B cell (primary cell): Measurements from ENCODE around the gene ARHGEF3. TPM values are rescaled to one million over a fixed set of nuclear protein-coding genes. Genes with fewer than 3 reads are reported as not detected.
A peak's percentile ranks its signal among the peaks of the same experiment; 100 is the strongest.

Source experiments
- ATAC-seq: fragments of 200-7000 bp; cut with Tn5 transposase; one replicate; pipeline ENCODE4 v1.10.0; 2021; ENCODE audit warnings: low read depth, mild to moderate bottlenecking, moderate number of reproducible peaks, moderate library complexity
- CTCF ChIA-PET: fragments of 350-600 bp; sonication (Branson Sonifier 250); formaldehyde crosslinking; loops from one replicate; lab custom pipeline; 2021; ENCODE audit warnings: antibody characterized with exemption, inconsistent platforms; lab: Charles Lee
- POLR2A ChIA-PET: fragments of 350-600 bp; sonication (Branson Sonifier 250); formaldehyde crosslinking; loops from one replicate; lab custom pipeline; 2021; ENCODE audit warnings: antibody characterized with exemption; lab: Charles Lee
- DNase-seq: peaks from one replicate; pipeline ENCODE4 v3.0.0; 2013
- H2AFZ ChIP-seq: 2 replicates; pipeline ENCODE4 v1.6.1; 2012; ENCODE audit warnings: mild to moderate bottlenecking, low read depth, low read length; ENCODE audit not compliant: insufficient read depth, poor library complexity, severe bottlenecking
- H3K27ac ChIP-seq, 2 donors: 1 replicate in 1 of 2; 2 replicates in 1 of 2; pipeline ENCODE4 v1.5.1; 2012 to 2013; ENCODE audit warnings: low read length in 2 of 2, mild to moderate bottlenecking in 2 of 2, moderate library complexity in 1 of 2
- H3K27me3 ChIP-seq, 4 experiments: fragments of 200-600 bp in 1 of 4; sonication (generic) in 1 of 4; replicated peaks in 1 of 4; 1 replicate in 2 of 4; 2 replicates in 2 of 4; pipeline versions ENCODE4 v1.6.1 to v1.7.0; 2013 to 2016; ENCODE audit warnings: low read length in 3 of 4, mild to moderate bottlenecking in 2 of 4, mixed read lengths in 1 of 4, moderate library complexity in 1 of 4; ENCODE audit not compliant: insufficient read depth in 4 of 4, control insufficient read depth in 3 of 4; ENCODE audit errors: control extremely low read depth in 1 of 4
- H3K36me3 ChIP-seq, 2 experiments: replicated peaks in 1 of 2; 1 replicate in 1 of 2; 2 replicates in 1 of 2; pipeline versions ENCODE4 v1.6.1 to v1.7.1; 2013; ENCODE audit warnings: low read length in 1 of 2; ENCODE audit not compliant: insufficient read depth in 2 of 2, control insufficient read depth in 1 of 2; ENCODE audit errors: control extremely low read depth in 1 of 2, extremely low read depth in 1 of 2
- H3K4me1 ChIP-seq, 2 donors: fragments of 200-600 bp in 1 of 2; sonication (generic) in 1 of 2; 1 replicate in 1 of 2; 2 replicates in 1 of 2; pipeline versions ENCODE4 v1.5.1 to v1.6.1; 2013 to 2017; ENCODE audit warnings: low read length in 2 of 2; ENCODE audit not compliant: control insufficient read depth in 2 of 2, insufficient read depth in 2 of 2
- H3K4me2 ChIP-seq: replicated peaks from 2 replicates; pipeline ENCODE3; 2012; ENCODE audit warnings: mild to moderate bottlenecking, low read depth, low read length; ENCODE audit not compliant: poor library complexity, severe bottlenecking
- H3K4me3 ChIP-seq, 5 experiments: fragments of 200-600 bp in 1 of 5; sonication (generic) in 1 of 5; 1 replicate in 3 of 5; 2 replicates in 2 of 5; pipeline versions ENCODE4 v1.5.1 to v1.7.0; 2011 to 2016; ENCODE audit warnings: low read length in 4 of 5, mild to moderate bottlenecking in 4 of 5, low read depth in 2 of 5, control low read depth in 1 of 5, moderate library complexity in 1 of 5; ENCODE audit not compliant: insufficient read depth in 1 of 5; ENCODE audit errors: control extremely low read depth in 1 of 5, extremely low read depth in 1 of 5
- H3K79me2 ChIP-seq: fragments of 200-600 bp; sonication (generic); one replicate; pipeline ENCODE4 v1.6.0; 2016; ENCODE audit warnings: low read length; ENCODE audit not compliant: control insufficient read depth, insufficient read depth
- H3K9ac ChIP-seq: fragments of 200-600 bp; sonication (generic); 2 replicates; pipeline ENCODE4 v1.6.1; 2017; ENCODE audit warnings: mild to moderate bottlenecking, low read length, moderate library complexity
- H3K9me3 ChIP-seq, 3 donors: one replicate each; pipeline versions ENCODE4 v1.6.1 to v1.7.1; 2013; ENCODE audit warnings: low read length in 2 of 3; ENCODE audit not compliant: control insufficient read depth in 2 of 3, insufficient read depth in 1 of 3; ENCODE audit errors: control extremely low read depth in 1 of 3
- H4K20me1 ChIP-seq: 2 replicates; pipeline ENCODE4 v1.6.0; 2012; ENCODE audit warnings: mild to moderate bottlenecking, low read length; ENCODE audit not compliant: insufficient read depth, control insufficient read depth, poor library complexity, severe bottlenecking
- H3K27ac Mint-ChIP-seq: one replicate; pipeline ENCODE4 v1.8.0; 2021; ENCODE audit warnings: mixed read lengths
- H3K27me3 Mint-ChIP-seq: one replicate; pipeline ENCODE4 v1.8.0; 2021; ENCODE audit warnings: mixed read lengths
- H3K4me1 Mint-ChIP-seq: one replicate; pipeline ENCODE4 v1.8.0; 2021; ENCODE audit warnings: mixed read lengths
- H3K4me3 Mint-ChIP-seq: one replicate; pipeline ENCODE4 v1.8.0; 2021; ENCODE audit warnings: mixed read lengths
- H3K9me3 Mint-ChIP-seq: one replicate; pipeline ENCODE4 v1.8.0; 2022; ENCODE audit warnings: mixed read lengths; ENCODE audit not compliant: insufficient read depth
- EZH2 ChIP-seq: IDR thresholded peaks from 2 replicates; pipeline ENCODE4 v1.6.1; 2012; ENCODE audit warnings: borderline replicate concordance, low read depth, mild to moderate bottlenecking, moderate library complexity, low read length; ENCODE audit not compliant: insufficient read depth, poor library complexity, severe bottlenecking
- WGBS: methylation state at CpG from one replicate; pipeline ENCODE4 v1.1.5; 2013; ENCODE audit warnings: missing lambda C conversion rate; ENCODE audit not compliant: insufficient coverage; 5-methylcytosine and 5-hydroxymethylcytosine counted together
- intact Hi-C: fragments of 100-400 bp; cut with micrococcal nuclease; formaldehyde crosslinking; loops from one replicate; pipeline ENCODE4 v1.10.0; 2022
- polyA plus RNA-seq: library from polyadenylated mRNA; depleted of rRNA; stranded (reverse); fragments of >200 nt; gene quantifications from 2 replicates; pipeline ENCODE4 v1.2.3, GENCODE V29; 2012
- total RNA-seq, 2 donors: library from RNA; stranded (reverse); fragments of 120-200 nt in 1 of 2; gene quantifications; 1 replicate in 1 of 2; 2 replicates in 1 of 2; pipeline versions ENCODE4 v1.2.3 to v1.2.4, GENCODE V29; 2013 to 2022
- TF ChIP-seq, protein P1 (sequence below): fragments of 200-600 bp; IDR thresholded peaks from one replicate; pipeline ENCODE4 v1.8.0; 2022; ENCODE audit warnings: antibody characterized with exemption, mild to moderate bottlenecking

ARHGEF3 gene
- total and polyA plus RNA-seq, 2 donors (not counting 1 experiment from before 2014, with no cell fraction given): 30.8 to 33.5 TPM

- DNase-seq: no peak
- Histone ChIP-seq H3K79me2 (peaks cover 29% of the 10 kb centered on the region), H3K9me3 (no peaks in the 10 kb centered on the region), H3K27ac (no peak overlapping the region), H2AFZ (peak overlapping the region; percentile 94), H3K4me2 (peak overlapping the region; percentile 87), H4K20me1 (no peaks in the 10 kb centered on the region), H3K4me1 (peaks cover 37 to 39% of the 10 kb centered on the region in 2 donors), H3K36me3 (no peaks in the 10 kb centered on the region), H3K27me3 (no peaks in the 10 kb centered on the region), H3K4me3 (no peak overlapping the region), H3K9ac (peak overlapping the region; percentile 73)
- H3K27me3 Mint-ChIP-seq: no peaks in the 10 kb centered on the region
- TF ChIP-seq, protein P1, sequence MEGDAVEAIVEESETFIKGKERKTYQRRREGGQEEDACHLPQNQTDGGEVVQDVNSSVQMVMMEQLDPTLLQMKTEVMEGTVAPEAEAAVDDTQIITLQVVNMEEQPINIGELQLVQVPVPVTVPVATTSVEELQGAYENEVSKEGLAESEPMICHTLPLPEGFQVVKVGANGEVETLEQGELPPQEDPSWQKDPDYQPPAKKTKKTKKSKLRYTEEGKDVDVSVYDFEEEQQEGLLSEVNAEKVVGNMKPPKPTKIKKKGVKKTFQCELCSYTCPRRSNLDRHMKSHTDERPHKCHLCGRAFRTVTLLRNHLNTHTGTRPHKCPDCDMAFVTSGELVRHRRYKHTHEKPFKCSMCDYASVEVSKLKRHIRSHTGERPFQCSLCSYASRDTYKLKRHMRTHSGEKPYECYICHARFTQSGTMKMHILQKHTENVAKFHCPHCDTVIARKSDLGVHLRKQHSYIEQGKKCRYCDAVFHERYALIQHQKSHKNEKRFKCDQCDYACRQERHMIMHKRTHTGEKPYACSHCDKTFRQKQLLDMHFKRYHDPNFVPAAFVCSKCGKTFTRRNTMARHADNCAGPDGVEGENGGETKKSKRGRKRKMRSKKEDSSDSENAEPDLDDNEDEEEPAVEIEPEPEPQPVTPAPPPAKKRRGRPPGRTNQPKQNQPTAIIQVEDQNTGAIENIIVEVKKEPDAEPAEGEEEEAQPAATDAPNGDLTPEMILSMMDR: no peak
- TF ChIP-seq EZH2: no peak
- WGBS: no CpG with 5 or more reads among the region's 1 CpG
- CTCF ChIA-PET: interaction anchor here (0.6 to 14.2 kb wide), 14 partner anchors 9 to 194 kb away, joined by 3 to 420 read pairs (median 5); no protein-coding TSS in a partner anchor
- intact Hi-C loops: loop anchor here (1.0 to 5.0 kb wide), 3 partner anchors 120 to 425 kb away; partner anchors contain the start of gene APPL1
- no peak for ATAC-seq
- peak overlapping the region; percentile 92 for H3K4me3 Mint-ChIP-seq
- H3K27ac Mint-ChIP-seq: no peak overlapping the region
- H3K4me1 Mint-ChIP-seq: peaks cover 40% of the 10 kb centered on the region
- H3K9me3 Mint-ChIP-seq: no peaks in the 10 kb centered on the region
- POLR2A ChIA-PET: interaction anchor here (4.1 to 4.7 kb wide), 2 partner anchors 48 to 120 kb away, joined by 24 to 33 read pairs; partner anchors contain the start of gene TASOR
Measured at GRCh38 chr3:56802790-56803189, 1.0 kb upstream of the ARHGEF3 start.

GRCh38 chr3:56802378-56802745 lies 613 bp upstream of the ARHGEF3 start:
- H3K4me3 ChIP-seq: peak overlapping the region; percentile 31 to 96 (median 72)
- H3K4me1 ChIP-seq: peaks cover 38 to 39% of the 10 kb centered on the region in 2 donors
- Mint-ChIP-seq H3K27ac (peak overlapping the region; percentile 87), H3K27me3 (no peaks in the 10 kb centered on the region), H3K4me3 (peak overlapping the region; percentile 92), H3K9me3 (no peaks in the 10 kb centered on the region), H3K4me1 (peaks cover 43% of the 10 kb centered on the region)
- 45% methylated on average over 7 of the region's 8 CpGs for WGBS
- intact Hi-C loops: loop anchor here (1.0 to 5.0 kb wide), 3 partner anchors 120 to 425 kb away; partner anchors contain the start of gene APPL1
- H3K4me2 ChIP-seq: peak overlapping the region; percentile 87
- no peak for ATAC-seq
- TF ChIP-seq EZH2: no peak
- TF ChIP-seq, protein P1: peak; percentile 8
- H3K79me2 ChIP-seq: peaks cover 33% of the 10 kb centered on the region
- H4K20me1 ChIP-seq: no peaks in the 10 kb centered on the region
- H3K27ac ChIP-seq: no peak overlapping the region
- CTCF ChIA-PET: interaction anchor here (0.6 to 14.2 kb wide), 22 partner anchors 9 to 886 kb away, joined by 3 to 420 read pairs (median 5); partner anchors contain the start of gene TASOR
- no peaks in the 10 kb centered on the region for H3K36me3 ChIP-seq
- H3K9ac ChIP-seq: peak overlapping the region; percentile 73
- H3K9me3 ChIP-seq: no peaks in the 10 kb centered on the region
- POLR2A ChIA-PET: interaction anchor here (1.5 to 4.7 kb wide), 5 partner anchors 13 to 120 kb away, joined by 6 to 33 read pairs (median 24); partner anchors contain the start of gene TASOR
- peak overlapping the region; percentile 94 for H2AFZ ChIP-seq
- no peaks in the 10 kb centered on the region for H3K27me3 ChIP-seq
- DNase-seq: no peak
